HTERT RPE-1 (cell line): ENCODE results near the gene C15orf40.

ENCODE experiments used
- in situ Hi-C: fragments of 300-500 bp; cut with MboI; formaldehyde crosslinking; loops from 4 replicates; pipeline ENCODE4 v1.14.3; 2020; ENCODE audit warnings: low sequenced_read_pairs

C15orf40 gene

GRCh38 chr15:82995076-82995475 is 16.4 kb downstream of the C15orf40 start:
- in situ Hi-C loops: no loop called here

GRCh38 chr15:82993144-82993543 is 18.3 kb downstream of the C15orf40 start:
- in situ Hi-C loops: no loop called here

GRCh38 chr15:82992436-82992998 is 18.9 kb downstream of the C15orf40 start:
- in situ Hi-C loops: no loop called here

GRCh38 chr15:82986442-82986780 is 25.0 kb downstream of the C15orf40 start:
- in situ Hi-C loops: no loop called here

GRCh38 chr15:82985688-82986441 is 25.6 kb downstream of the C15orf40 start, which contains the start of gene RAMAC:
TSS of gene RAMAC (plus strand) at chr15:82986210. CDS start at chr15:82989019, 2,809 bp downstream.
- in situ Hi-C loops: no loop called here

- in situ Hi-C loops: no loop called here
Observed at GRCh38 chr15:82980981-82981380, 30.5 kb downstream of the C15orf40 start.

- in situ Hi-C loops: no loop called here
Observed at GRCh38 chr15:82979726-82980125, 31.7 kb downstream of the C15orf40 start.

GRCh38 chr15:82978438-82978837 is 33.0 kb downstream of the C15orf40 start:
- in situ Hi-C loops: no loop called here

- in situ Hi-C loops: no loop called here
Observed at GRCh38 chr15:82977076-82977475, 34.4 kb downstream of the C15orf40 start.

GRCh38 chr15:82972990-82973389 is 38.4 kb downstream of the C15orf40 start:
- in situ Hi-C loops: no loop called here

GRCh38 chr15:82971218-82971984 is 40.0 kb downstream of the C15orf40 start:
- in situ Hi-C loops: no loop called here

GRCh38 chr15:82970696-82971095 is 40.7 kb downstream of the C15orf40 start:
- in situ Hi-C loops: no loop called here

GRCh38 chr15:82970078-82970686 is 41.3 kb downstream of the C15orf40 start:
- in situ Hi-C loops: no loop called here

- in situ Hi-C loops: no loop called here
Observed at GRCh38 chr15:82969353-82969752, 42.1 kb downstream of the C15orf40 start.

GRCh38 chr15:82968066-82968465 is 43.4 kb downstream of the C15orf40 start:
- in situ Hi-C loops: no loop called here

GRCh38 chr15:82966671-82967071 is 44.8 kb downstream of the C15orf40 start:
- in situ Hi-C loops: no loop called here

- in situ Hi-C loops: no loop called here
Observed at GRCh38 chr15:82964890-82965289, 46.5 kb downstream of the C15orf40 start.

GRCh38 chr15:82963471-82964341 is 47.7 kb downstream of the C15orf40 start:
- in situ Hi-C loops: no loop called here

GRCh38 chr15:82960766-82961165 is 50.7 kb downstream of the C15orf40 start:
- in situ Hi-C loops: no loop called here

GRCh38 chr15:82959423-82959822 is 52.0 kb downstream of the C15orf40 start:
- in situ Hi-C loops: no loop called here

- in situ Hi-C loops: no loop called here
Observed at GRCh38 chr15:82958638-82959037, 52.8 kb downstream of the C15orf40 start.
